SH-SY5Y (cell line): ENCODE data around the gene IMMP2L.

ENCODE experiments used
- GATA2 ChIP-seq: IDR thresholded peaks from 2 replicates; pipeline ENCODE4 v1.6.1; 2011; ENCODE audit warnings: mild to moderate bottlenecking, low read depth, low read length
- GATA3 ChIP-seq: IDR thresholded peaks from 2 replicates; pipeline ENCODE4 v1.6.1; 2011; ENCODE audit warnings: low read depth, mild to moderate bottlenecking, low read length, moderate library complexity

- TF ChIP-seq GATA2 = no peak
- TF ChIP-seq GATA3 = no peak
Measured at GRCh38 chr7:110620110-110620735, 942.1 kb downstream of the IMMP2L start.
